PC-3 (cell line): ENCODE results near the gene TMEM97. TPM values are rescaled to one million over a fixed set of nuclear protein-coding genes. Genes with fewer than 3 reads are reported as not detected.
A peak's percentile ranks its signal among the peaks of the same experiment; 100 is the strongest.
"Not testable (repeated sequence)": the region's sequence is repeated elsewhere in the genome, so short reads cannot be mapped to it uniquely, and the experiment has no call there.

Source experiments
- ATAC-seq: fragments of 200-7000 bp; cut with Tn5 transposase; 2 replicates; pipeline ENCODE4 v1.9.1; 2020; ENCODE audit warnings: mild to moderate bottlenecking, moderate library complexity
- BruUV-seq: library from RNA; stranded (reverse); fragments of 400-500 nt; replicated peaks from 2 replicates; lab custom pipeline; 2021; lab: Mats Ljungman, UMichigan
- CTCF ChIA-PET: fragments of 300-600 bp; sonication (Branson Sonifier 250); formaldehyde crosslinking; loops from one replicate; lab custom pipeline; 2022; ENCODE audit warnings: antibody characterized with exemption; lab: Charles Lee
- POLR2A ChIA-PET: fragments of 300-600 bp; sonication (Branson Sonifier 250); formaldehyde crosslinking; loops from one replicate; lab custom pipeline; 2022; ENCODE audit warnings: antibody characterized with exemption; ENCODE audit not compliant: unreplicated experiment; lab: Charles Lee
- DNase-seq: peaks from one replicate; pipeline ENCODE4 v3.0.0-alpha.2; 2015
- H2AFZ ChIP-seq: fragments of 300-600 bp; sonication (generic); 2 replicates; pipeline ENCODE4 v1.6.0; 2016; ENCODE audit warnings: antibody characterized with exemption, low read length
- H3F3A ChIP-seq: fragments of 300-600 bp; sonication (generic); one replicate; pipeline ENCODE4 v1.6.0; 2017; ENCODE audit warnings: antibody characterized with exemption, low read length, control low read depth, mild to moderate bottlenecking; ENCODE audit not compliant: unreplicated experiment
- H3K27ac ChIP-seq: fragments of 300-600 bp; sonication (generic); 2 replicates; pipeline ENCODE4 v1.5.1; 2016; ENCODE audit warnings: mild to moderate bottlenecking, low read length
- H3K27me3 ChIP-seq: fragments of 300-600 bp; sonication (generic); 2 replicates; pipeline ENCODE4 v1.6.1; 2016; ENCODE audit warnings: low read length, mixed read lengths
- H3K36me3 ChIP-seq: fragments of 300-600 bp; sonication (generic); 2 replicates; pipeline ENCODE4 v1.6.1; 2016; ENCODE audit warnings: low read depth, mixed run types, low read length, mixed read lengths
- H3K4me1 ChIP-seq: fragments of 300-600 bp; sonication (generic); 2 replicates; pipeline ENCODE4 v1.5.1; 2016; ENCODE audit warnings: low read length; ENCODE audit not compliant: insufficient read depth
- H3K4me2 ChIP-seq: fragments of 300-600 bp; sonication (generic); 2 replicates; pipeline ENCODE4 v1.6.0; 2016; ENCODE audit warnings: low read length
- H3K4me3 ChIP-seq: fragments of 300-600 bp; sonication (generic); 2 replicates; pipeline ENCODE4 v1.5.1; 2016; ENCODE audit warnings: mild to moderate bottlenecking, low read length, mixed read lengths
- H3K79me2 ChIP-seq: fragments of 300-600 bp; sonication (generic); 2 replicates; pipeline ENCODE4 v1.6.1; 2017; ENCODE audit warnings: low read length, mixed read lengths
- H3K9ac ChIP-seq: fragments of 300-600 bp; sonication (generic); 2 replicates; pipeline ENCODE4 v1.6.0; 2016; ENCODE audit warnings: mild to moderate bottlenecking, low read length
- H3K9me2 ChIP-seq: fragments of 300-600 bp; sonication (generic); replicated peaks from 2 replicates; pipeline ENCODE4 v1.6.1; 2016; ENCODE audit warnings: mixed run types, low read length, mixed read lengths
- H3K9me3 ChIP-seq: fragments of 300-600 bp; sonication (generic); 2 replicates; pipeline ENCODE4 v1.6.1; 2016; ENCODE audit warnings: low read length, mixed read lengths
- H4K20me1 ChIP-seq: fragments of 300-600 bp; sonication (generic); 2 replicates; pipeline ENCODE4 v1.6.1; 2016; ENCODE audit warnings: low read length, mixed read lengths
- CTCF ChIP-seq: fragments of 300-600 bp; sonication (generic); conservative IDR thresholded peaks from 2 replicates; pipeline ENCODE4 v1.5.1; 2017; ENCODE audit warnings: antibody characterized with exemption, low read depth, mild to moderate bottlenecking, low read length
- EZH2 ChIP-seq: fragments of 300-600 bp; sonication (generic); IDR thresholded peaks from one replicate; pipeline ENCODE4 v1.6.1; 2017; ENCODE audit warnings: antibody characterized with exemption, mild to moderate bottlenecking, low read length; ENCODE audit not compliant: unreplicated experiment
- EZH2phosphoT487 ChIP-seq: fragments of 300-600 bp; sonication (generic); IDR thresholded peaks from 2 replicates; pipeline ENCODE4 v1.6.1; 2018; ENCODE audit warnings: mild to moderate bottlenecking, antibody characterized with exemption, low read length, borderline replicate concordance
- intact Hi-C: fragments of 100-400 bp; cut with micrococcal nuclease; formaldehyde crosslinking; loops from 2 replicates; pipeline ENCODE4 v1.9.0; 2023
- total RNA-seq: library from RNA; depleted of rRNA; stranded (reverse); fragments of >200 nt; gene quantifications from 2 replicates; pipeline ENCODE4 v1.2.3, GENCODE V29; 2014

TMEM97 gene
- total RNA-seq, 1 experiment from 2014 or later, result 40.5 TPM

GRCh38 chr17:28270926-28271325 lies 48.1 kb upstream of the TMEM97 start:
- intact Hi-C loops, result no loop called here
- H3K9me3 ChIP-seq, result no peaks in the 10 kb centered on the region
- no peaks in the 10 kb centered on the region for H3K79me2 ChIP-seq
- H3K36me3 ChIP-seq, result no peaks in the 10 kb centered on the region
- H3K9ac ChIP-seq, result no peak overlapping the region
- no peaks in the 10 kb centered on the region for H3F3A ChIP-seq
- no peak for DNase-seq
- BruUV-seq, result no TSS peak
- TF ChIP-seq EZH2phosphoT487, result no peak
- TF ChIP-seq CTCF, result no peak
- no peak for TF ChIP-seq EZH2
- ATAC-seq, result no peak
- H3K9me2 ChIP-seq, result no peaks in the 10 kb centered on the region
- CTCF ChIA-PET, result no interaction called here
- POLR2A ChIA-PET, result no interaction called here
- H2AFZ ChIP-seq, result no peak overlapping the region
- H3K4me2 ChIP-seq, result no peak overlapping the region
- no peaks in the 10 kb centered on the region for H4K20me1 ChIP-seq
- H3K27ac ChIP-seq, result no peak overlapping the region
- H3K4me3 ChIP-seq, result no peak overlapping the region
- H3K27me3 ChIP-seq, result no peaks in the 10 kb centered on the region
- no peaks in the 10 kb centered on the region for H3K4me1 ChIP-seq

- ChIA-PET CTCF (no interaction called here), POLR2A (no interaction called here)
- H4K20me1 ChIP-seq, result no peaks in the 10 kb centered on the region
- H3K9ac ChIP-seq, result no peak overlapping the region
- TF ChIP-seq EZH2phosphoT487 (no peak), CTCF (no peak), EZH2 (no peak)
- H2AFZ ChIP-seq, result no peak overlapping the region
- ATAC-seq (no peak), DNase-seq (no peak)
- no peak overlapping the region for H3K27ac ChIP-seq
- H3K4me3 ChIP-seq, result no peak overlapping the region
- H3K9me2 ChIP-seq, result no peaks in the 10 kb centered on the region
- H3F3A ChIP-seq, result no peaks in the 10 kb centered on the region
- no peaks in the 10 kb centered on the region for H3K36me3 ChIP-seq
- H3K27me3 ChIP-seq, result no peaks in the 10 kb centered on the region
- no peaks in the 10 kb centered on the region for H3K4me1 ChIP-seq
- no peak overlapping the region for H3K4me2 ChIP-seq
- no TSS peak for BruUV-seq
- H3K9me3 ChIP-seq, result no peaks in the 10 kb centered on the region
- intact Hi-C loops, result no loop called here
- no peaks in the 10 kb centered on the region for H3K79me2 ChIP-seq
These were observed 47.6 kb upstream of the TMEM97 start for GRCh38 chr17:28271431-28271830.

- no peak for ATAC-seq
- ChIA-PET CTCF (no interaction called here), POLR2A (no interaction called here)
These were observed 46.8 kb upstream of the TMEM97 start for GRCh38 chr17:28272166-28272565.

GRCh38 chr17:28273341-28273740 lies 45.7 kb upstream of the TMEM97 start:
- ATAC-seq, H3K9me2 ChIP-seq, DNase-seq, H3K9ac ChIP-seq, H3K4me3 ChIP-seq, H3K79me2 ChIP-seq, CTCF ChIA-PET, H3K27me3 ChIP-seq, H3K9me3 ChIP-seq, H3K4me1 ChIP-seq, H3K4me2 ChIP-seq, BruUV-seq, POLR2A ChIA-PET, H2AFZ ChIP-seq, H3K27ac ChIP-seq, H4K20me1 ChIP-seq, H3K36me3 ChIP-seq, H3F3A ChIP-seq, intact Hi-C loops: not testable (repeated sequence)

More at GRCh38 chr17:28272166-28272565, 46.8 kb upstream of the TMEM97 start:
- Histone ChIP-seq H3K79me2 (no peaks in the 10 kb centered on the region), H3K27ac (no peak overlapping the region), H3K36me3 (no peaks in the 10 kb centered on the region), H4K20me1 (no peaks in the 10 kb centered on the region), H3K4me2 (no peak overlapping the region), H3K4me3 (no peak overlapping the region), H3K27me3 (no peaks in the 10 kb centered on the region), H3K9me2 (no peaks in the 10 kb centered on the region), H3K9ac (no peak overlapping the region), H3K9me3 (no peaks in the 10 kb centered on the region), H3F3A (no peaks in the 10 kb centered on the region), H2AFZ (no peak overlapping the region), H3K4me1 (no peaks in the 10 kb centered on the region)
- TF ChIP-seq CTCF (no peak), EZH2phosphoT487 (no peak), EZH2 (no peak)
- DNase-seq, result peak; percentile 17
- intact Hi-C loops, result no loop called here
- no TSS peak for BruUV-seq
